ENCODE results near the gene LDLRAD3.

The LDLRAD3 gene

GRCh38 chr11:35907648-35908431 is 36.0 kb upstream of the LDLRAD3 start:
- TF ChIP-seq EGR1 (IDR thresholded peaks at IDR 0.05), result no peak
- no peak for TF ChIP-seq REST (IDR thresholded peaks at IDR 0.05; ENCODE audit: low read depth)
- TF ChIP-seq TAF1 (IDR thresholded peaks at IDR 0.05; ENCODE audit: low read depth), result no peak
- TF ChIP-seq CREB1 (IDR thresholded peaks at IDR 0.05; ENCODE audit: low read depth), result no peak
- TF ChIP-seq RAD21 (IDR thresholded peaks at IDR 0.05; ENCODE audit: low read depth), result no peak

- TF ChIP-seq NFIC (IDR thresholded peaks at IDR 0.05), result no peak
- no peak for TF ChIP-seq TCF12 (IDR thresholded peaks at IDR 0.05; ENCODE audit: low read depth)
Measured at GRCh38 chr11:35909511-35910265, 34.2 kb upstream of the LDLRAD3 start.

GRCh38 chr11:35911013-35911412 is 32.8 kb upstream of the LDLRAD3 start:
- TF ChIP-seq EGR1 (IDR thresholded peaks at IDR 0.05), result no peak
- no peak for TF ChIP-seq TEAD4 (IDR thresholded peaks at IDR 0.05)
- TF ChIP-seq CEBPB (IDR thresholded peaks at IDR 0.05), result no peak
- TF ChIP-seq RAD21 (IDR thresholded peaks at IDR 0.05; ENCODE audit: low read depth), result no peak
- no peak for TF ChIP-seq EP300 (IDR thresholded peaks at IDR 0.05; ENCODE audit: borderline replicate concordance)
- TF ChIP-seq YY1 (IDR thresholded peaks at IDR 0.05; ENCODE audit: low read depth), result no peak
- TF ChIP-seq MAX (IDR thresholded peaks at IDR 0.05), result no peak
- no peak for TF ChIP-seq TAF1 (IDR thresholded peaks at IDR 0.05; ENCODE audit: low read depth)
- no peak for TF ChIP-seq NFIC (IDR thresholded peaks at IDR 0.05)

GRCh38 chr11:35911616-35912165 is 32.2 kb upstream of the LDLRAD3 start:
- TF ChIP-seq REST (IDR thresholded peaks at IDR 0.05; ENCODE audit: low read depth) (no peak), MAX (IDR thresholded peaks at IDR 0.05) (no peak), CEBPB (IDR thresholded peaks at IDR 0.05) (no peak), EP300 (IDR thresholded peaks at IDR 0.05; ENCODE audit: borderline replicate concordance) (no peak), ZBTB7A (IDR thresholded peaks at IDR 0.05; ENCODE audit: low read depth) (no peak), EGR1 (IDR thresholded peaks at IDR 0.05) (no peak), RAD21 (IDR thresholded peaks at IDR 0.05; ENCODE audit: low read depth) (no peak), TEAD4 (IDR thresholded peaks at IDR 0.05) (no peak), CREB1 (IDR thresholded peaks at IDR 0.05; ENCODE audit: low read depth) (no peak), TAF1 (IDR thresholded peaks at IDR 0.05; ENCODE audit: low read depth) (no peak), USF1 (IDR thresholded peaks at IDR 0.05) (no peak), TCF12 (IDR thresholded peaks at IDR 0.05; ENCODE audit: low read depth) (no peak), NFIC (IDR thresholded peaks at IDR 0.05) (no peak), FOXM1 (IDR thresholded peaks at IDR 0.05; ENCODE audit: borderline replicate concordance, low read depth) (no peak), YY1 (IDR thresholded peaks at IDR 0.05; ENCODE audit: low read depth) (no peak)

GRCh38 chr11:35912883-35913624 is 30.8 kb upstream of the LDLRAD3 start:
- TF ChIP-seq TEAD4 (IDR thresholded peaks at IDR 0.05), result no peak
- TF ChIP-seq EGR1 (IDR thresholded peaks at IDR 0.05), result no peak
- TF ChIP-seq TCF12 (IDR thresholded peaks at IDR 0.05; ENCODE audit: low read depth), result no peak
- TF ChIP-seq REST (IDR thresholded peaks at IDR 0.05; ENCODE audit: low read depth), result no peak
